Upper lobe of left lung (tissue), 4 donors: ENCODE data around the gene TBR1.

ENCODE experiments used
- CTCF ChIP-seq, 6 experiments: fragments of 450-650 bp in 4 of 6; fragments of 200-600 bp in 2 of 6; sonication (generic) in 2 of 6; IDR thresholded peaks; one replicate each; pipeline ENCODE4 v1.5.1; 2016 to 2019; ENCODE audit warnings: antibody characterized with exemption in 6 of 6
- POLR2AphosphoS5 ChIP-seq, 2 donors: sonication (generic); formaldehyde crosslinking; IDR thresholded peaks; one replicate each; pipeline ENCODE4 v1.5.1; 2017; ENCODE audit warnings: antibody characterized with exemption in 2 of 2

GRCh38 chr2:161420406-161421074 is 4.4 kb downstream of the TBR1 start:
- TF ChIP-seq CTCF (IDR thresholded peaks at IDR 0.05) (no peak), POLR2AphosphoS5 (IDR thresholded peaks at IDR 0.05) (no peak)
